Skin of body (tissue), 2 donors: ENCODE measurements around the gene DCST1. TPM values are rescaled to one million over a fixed set of nuclear protein-coding genes. Genes with fewer than 3 reads are reported as not detected.

Experiments
- DNase-seq: peaks from one replicate; lab custom pipeline; 2025; lab: John Stamatoyannopoulos, UW
- total RNA-seq: library from RNA; depleted of rRNA; stranded (reverse); fragments of >200 nt; gene quantifications from one replicate; pipeline ENCODE4 v1.2.3, GENCODE V29; 2014

Gene DCST1
- total RNA-seq, 1 donor from 2014 or later: 0.10 TPM

- no peak for DNase-seq
Observed at GRCh38 chr1:155030899-155031298, 2.7 kb upstream of the DCST1 start.

- no peak for DNase-seq
Observed at GRCh38 chr1:155032886-155033285, 738 bp upstream of the DCST1 start.

- no peak for DNase-seq
Observed at GRCh38 chr1:155034318-155035208, 939 bp downstream of the DCST1 start.

DNA sequence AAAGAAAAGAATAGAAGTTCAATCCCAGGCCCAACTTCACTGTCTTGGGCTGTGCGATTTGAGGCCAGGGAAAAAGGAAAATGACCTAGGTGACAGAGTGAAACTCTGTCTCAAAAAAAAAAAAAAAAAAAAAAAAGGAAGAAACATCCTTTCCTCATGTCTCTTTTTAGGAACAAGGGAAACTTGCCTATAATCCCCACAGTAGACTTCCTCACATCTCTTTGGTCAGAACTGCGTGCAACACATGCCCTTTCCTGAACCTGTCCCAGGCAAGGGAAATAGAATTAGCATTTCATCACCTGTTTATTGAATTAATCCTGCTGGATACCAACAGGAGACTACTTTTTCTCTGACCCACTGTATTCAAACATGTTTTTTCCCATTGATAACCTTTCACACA lies 2.3 kb downstream of the DCST1 start:
- no peak for DNase-seq

DNA sequence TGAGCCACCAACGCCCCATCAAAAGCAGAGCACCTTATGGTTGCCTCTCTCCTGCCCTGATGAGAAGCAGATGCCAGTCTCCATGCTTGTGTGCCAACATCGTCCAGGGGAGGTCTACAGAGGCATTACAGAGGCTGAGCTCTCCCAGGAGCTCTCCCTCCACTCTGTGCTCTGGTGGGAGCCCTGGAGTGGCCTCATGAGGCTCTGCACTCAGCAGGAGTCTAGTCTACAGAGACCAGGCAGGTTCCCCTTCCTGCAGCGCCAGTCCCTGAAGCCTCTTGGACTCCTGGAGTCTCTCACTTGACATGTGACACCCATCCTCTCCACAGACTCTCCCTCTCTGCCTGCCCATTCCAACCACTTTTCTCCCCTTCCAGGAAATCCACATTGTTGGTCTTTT lies 3.4 kb downstream of the DCST1 start:
- no peak for DNase-seq

DNA sequence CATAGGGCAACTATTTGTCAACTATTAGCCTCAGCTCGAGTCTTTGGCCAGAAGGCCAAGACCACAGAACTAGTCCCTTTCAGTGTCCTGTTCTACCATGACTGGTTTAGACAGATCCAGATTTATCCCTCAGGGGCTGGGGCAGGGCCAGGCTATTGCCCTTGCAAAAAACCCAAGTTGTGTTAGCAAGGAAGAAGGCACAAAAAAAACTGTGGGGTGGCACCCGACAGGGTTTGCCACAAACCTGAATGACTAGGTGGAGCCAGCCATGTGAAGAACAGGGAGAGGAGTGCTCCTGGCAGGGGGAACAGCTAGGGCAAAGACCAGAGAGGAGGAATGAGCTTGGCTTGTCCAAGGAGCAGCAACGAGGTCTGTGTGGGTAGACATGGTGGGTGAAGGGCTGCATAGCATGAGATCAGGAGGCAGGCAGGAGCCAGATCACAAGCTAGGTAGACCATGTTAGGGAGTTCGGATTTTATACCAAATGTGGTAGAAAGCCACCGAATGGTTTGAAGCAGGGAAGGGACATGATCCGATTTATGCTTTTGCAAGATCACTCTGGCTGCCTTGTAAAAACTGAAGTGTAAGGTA lies 4.3 kb downstream of the DCST1 start:
- DNase-seq: no peak

GRCh38 chr1:155038602-155039307 lies 5.1 kb downstream of the DCST1 start:
- DNase-seq: no peak

GRCh38 chr1:155039308-155039669 lies 5.7 kb downstream of the DCST1 start:
- DNase-seq: no peak

- DNase-seq: no peak
Observed at GRCh38 chr1:155040358-155041093, 6.9 kb downstream of the DCST1 start.

DNA sequence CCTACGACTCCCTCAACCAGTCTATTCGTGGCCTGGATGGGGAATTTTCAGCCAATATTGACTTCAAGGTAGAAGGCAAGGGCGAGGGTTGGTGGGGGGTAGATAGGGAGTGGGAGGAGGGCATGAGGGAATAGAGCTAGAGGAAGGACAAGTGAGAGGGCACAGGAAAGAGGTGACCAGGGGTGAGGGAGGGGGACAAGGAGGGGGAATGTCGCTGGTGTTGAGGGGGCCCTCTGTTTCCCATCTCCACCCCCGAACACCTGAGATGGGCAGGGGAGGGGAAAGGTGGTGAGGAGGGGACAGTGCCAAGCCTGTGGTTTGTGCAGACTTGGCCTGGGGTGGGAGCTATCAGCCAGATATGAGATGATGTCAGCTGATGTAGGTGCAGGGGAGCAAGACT lies 9.2 kb downstream of the DCST1 start:
- DNase-seq: no peak

DNA sequence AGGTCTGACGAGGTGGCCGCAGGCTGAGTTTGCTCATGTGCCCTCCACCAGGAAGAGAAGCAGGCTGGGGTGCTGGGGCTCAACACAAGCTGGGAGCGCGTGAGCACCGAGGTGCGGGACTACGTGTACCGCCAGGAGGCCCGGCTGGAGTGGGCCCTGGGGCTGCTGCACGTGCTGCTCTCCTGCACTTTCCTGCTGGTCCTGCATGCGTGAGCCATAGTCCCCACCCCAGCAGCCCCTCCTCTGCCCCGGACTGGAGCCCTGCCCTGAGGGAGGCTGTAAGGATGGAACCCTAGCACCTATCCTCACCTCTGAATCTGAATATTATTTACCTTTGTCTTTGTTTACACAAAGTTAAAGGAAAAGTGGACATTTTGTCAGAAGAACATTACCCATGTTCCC lies 9.7 kb downstream of the DCST1 start:
- no peak for DNase-seq

- no peak for DNase-seq
Observed at GRCh38 chr1:155043793-155044192, 10.2 kb downstream of the DCST1 start.

DNA sequence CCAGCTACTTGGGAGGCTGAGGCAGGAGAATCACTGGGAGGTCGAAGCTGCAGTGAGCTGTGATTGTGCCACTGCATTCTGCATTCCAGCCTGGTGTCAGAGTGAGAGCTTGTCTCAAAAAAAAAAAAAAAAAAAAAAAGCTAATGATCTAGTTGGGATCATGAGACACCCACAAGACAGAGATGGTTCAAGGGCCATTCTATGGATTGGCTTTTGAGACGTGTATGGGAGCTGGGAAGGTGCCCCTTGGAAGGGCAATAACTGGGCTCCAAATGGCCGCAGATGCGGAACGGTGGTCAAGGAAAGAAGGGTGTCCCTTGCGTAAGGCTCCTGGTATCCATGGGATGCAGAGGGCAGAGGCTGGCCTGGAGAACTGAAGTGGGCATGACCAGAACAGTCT lies 10.7 kb downstream of the DCST1 start:
- DNase-seq: no peak

DNA sequence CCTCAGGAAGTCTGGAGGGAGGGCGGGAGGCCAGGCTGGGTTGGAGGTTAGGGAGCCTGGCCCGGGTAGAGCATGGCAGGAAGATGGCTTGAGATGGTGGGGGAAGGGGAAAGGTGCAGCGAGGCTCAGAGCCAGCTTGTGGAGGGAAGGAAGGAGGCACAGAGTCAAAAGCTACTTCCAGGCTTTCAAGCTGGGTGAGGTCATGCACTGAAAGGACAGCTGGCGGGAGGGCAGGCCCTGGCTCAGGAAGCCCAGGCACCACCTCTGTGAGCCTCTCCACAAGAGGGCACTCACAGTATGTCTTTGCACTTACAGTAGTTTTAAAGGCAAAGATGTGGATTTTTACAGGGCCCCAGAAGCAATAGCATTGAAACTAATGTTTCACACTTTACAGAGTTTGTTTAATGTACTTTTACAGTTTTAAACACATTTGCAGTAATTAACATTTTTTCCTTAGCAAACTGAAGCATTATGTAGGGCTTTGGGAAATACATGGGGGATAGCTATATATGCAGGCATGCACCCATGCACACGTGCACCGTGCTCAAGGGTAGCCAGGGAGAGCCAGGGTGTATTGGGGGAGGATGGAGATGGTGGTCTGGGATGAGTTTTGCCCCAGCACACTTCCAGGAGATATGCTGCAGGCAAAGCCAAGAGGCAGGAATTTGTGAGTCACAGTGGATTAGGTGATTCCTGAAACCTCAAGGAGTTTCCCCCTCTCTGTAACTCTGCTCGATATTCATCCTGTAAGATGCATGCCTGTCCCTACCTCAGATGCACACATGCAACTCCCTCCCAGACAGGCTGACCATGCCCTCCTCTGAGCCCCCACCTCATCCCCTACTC lies 11.4 kb downstream of the DCST1 start:
- peak; percentile 14 for DNase-seq

DNA sequence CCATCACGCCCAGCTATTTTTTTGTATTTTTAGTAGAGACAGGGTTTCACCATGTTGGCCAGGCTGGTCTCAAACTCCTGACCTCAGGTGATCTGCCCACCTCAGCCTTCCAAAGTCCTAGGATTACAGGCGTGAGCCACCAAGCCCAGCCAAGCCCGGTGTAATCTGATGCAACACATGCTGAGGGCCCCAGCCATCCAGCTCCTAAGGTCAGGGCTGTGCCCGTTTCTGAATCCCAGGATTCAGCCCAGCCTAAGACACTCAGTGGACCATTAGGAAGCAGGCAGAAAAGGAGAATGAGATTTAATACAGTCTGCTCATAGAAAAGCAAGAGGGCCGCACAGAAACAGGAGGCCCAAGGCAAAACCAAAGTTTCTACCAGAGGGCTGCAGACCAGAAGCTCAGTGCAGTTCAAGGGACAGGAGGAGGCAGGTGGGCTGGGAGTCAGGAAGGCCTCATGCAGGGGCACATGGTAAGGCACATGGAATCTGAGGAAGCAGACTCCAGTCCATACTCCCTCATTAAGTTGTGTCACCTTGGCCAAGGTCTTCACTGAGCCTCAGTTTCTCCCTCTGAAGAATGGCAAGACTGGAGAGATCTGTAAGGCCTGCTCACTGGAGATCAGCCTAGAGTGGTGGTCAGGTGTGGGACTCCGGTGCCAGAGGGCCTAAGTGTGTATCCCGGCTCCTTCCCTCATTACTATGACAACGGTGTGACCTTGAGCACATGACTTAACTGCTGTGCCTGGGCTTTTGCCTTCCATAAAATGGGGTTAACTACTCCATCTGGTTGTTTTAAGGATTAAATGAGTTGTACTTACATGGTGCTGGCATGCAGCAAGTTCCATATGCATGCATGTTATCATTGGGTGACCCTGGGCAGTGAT lies 15.1 kb downstream of the DCST1 start:
- no peak for DNase-seq

DNA sequence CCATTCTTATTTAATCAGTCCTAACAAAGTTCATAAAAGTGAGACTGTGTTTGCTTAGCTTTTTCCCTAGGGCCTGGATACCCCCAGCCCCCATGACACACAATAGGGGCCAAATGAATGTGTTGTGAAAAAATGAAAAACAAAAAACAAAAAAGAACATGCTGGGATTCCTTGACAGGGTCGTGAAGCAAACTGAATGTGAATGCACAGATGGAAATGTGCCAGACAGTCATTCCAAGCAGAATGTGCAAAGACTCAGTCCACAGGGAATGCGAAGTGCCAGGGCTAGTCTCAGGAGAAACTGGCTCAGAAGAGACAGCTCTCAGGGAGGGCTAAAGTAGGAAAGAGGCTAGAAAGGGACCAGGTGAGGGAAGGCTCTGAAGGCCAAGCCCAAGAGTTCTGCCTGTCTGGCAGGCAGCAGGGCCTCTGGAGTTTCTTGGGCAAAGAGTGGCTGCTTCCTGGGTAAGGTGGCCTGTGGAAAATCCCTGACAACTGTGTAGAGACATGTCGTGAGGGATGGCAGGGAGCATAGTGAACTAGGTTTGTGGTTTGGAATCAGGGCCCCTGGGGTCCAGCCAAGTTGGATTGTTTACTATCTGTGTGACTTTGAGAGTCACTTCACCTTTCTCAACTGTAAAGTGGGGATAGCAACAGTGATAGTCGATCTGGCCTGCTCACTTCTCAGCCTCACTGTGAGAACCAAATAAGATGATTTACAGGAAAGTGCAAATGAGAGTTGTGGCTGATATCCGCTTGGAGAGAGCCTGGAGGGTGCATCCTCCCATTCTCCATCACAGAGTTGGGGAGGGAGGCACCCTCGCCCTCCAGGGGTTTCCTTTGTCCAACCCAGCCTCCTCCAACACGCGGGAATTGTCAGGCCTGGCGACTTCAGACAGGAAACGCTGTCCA lies 16.3 kb downstream of the DCST1 start:
- no peak for DNase-seq

GRCh38 chr1:155050560-155051341 lies 17.1 kb downstream of the DCST1 start, which contains the start of gene ADAM15:
Gene ADAM15, plus strand, starts transcription at chr1:155051316. Its CDS starts 71 bp downstream, at chr1:155051387.
- peak; percentile 49 for DNase-seq

DNA sequence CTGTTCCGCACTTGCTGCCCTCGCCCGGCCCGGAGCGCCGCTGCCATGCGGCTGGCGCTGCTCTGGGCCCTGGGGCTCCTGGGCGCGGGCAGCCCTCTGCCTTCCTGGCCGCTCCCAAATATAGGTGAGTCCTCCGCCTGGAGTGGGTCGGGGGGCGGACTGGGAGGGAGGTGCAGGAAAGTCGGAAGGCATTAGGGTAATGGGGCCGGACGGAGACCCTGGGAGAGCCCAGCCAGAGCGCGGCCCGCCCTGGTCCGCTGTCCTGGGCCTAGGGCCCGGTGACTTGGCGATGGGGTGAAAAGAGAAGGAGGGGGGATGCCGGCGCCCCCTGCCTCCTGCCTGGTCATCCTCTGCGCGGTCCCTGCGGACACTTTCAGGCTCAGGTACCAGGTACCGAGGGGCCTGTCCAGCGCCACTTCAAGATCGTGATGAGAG lies 17.7 kb downstream of the DCST1 start:
- DNase-seq: no peak
